ENCODE data around the gene NUTF2.

Gene NUTF2

DNA sequence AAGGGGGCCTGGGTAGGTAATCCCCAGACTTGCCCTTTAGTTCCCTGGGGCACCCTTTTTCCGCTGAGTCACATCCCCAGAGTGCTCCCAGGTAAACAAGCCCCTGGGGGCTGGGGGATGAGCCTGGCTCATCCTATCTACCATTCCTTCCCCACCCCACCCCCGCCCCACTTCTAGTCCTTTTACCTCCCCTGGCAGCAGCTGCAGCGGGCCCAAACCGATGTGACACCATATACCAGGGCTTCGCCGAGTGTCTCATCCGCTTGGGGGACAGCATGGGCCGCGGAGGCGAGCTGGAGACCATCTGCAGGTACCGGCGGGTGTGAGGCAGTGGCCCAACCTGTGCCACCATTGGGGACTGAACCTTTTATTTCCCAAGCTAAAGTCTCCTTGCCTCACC lies 38.8 kb downstream of the NUTF2 start:
- no peak overlapping the region for H3K4me3 ChIP-seq (replicated peaks; ENCODE audit: low read depth, low read length)
- TF ChIP-seq, protein P1, sequence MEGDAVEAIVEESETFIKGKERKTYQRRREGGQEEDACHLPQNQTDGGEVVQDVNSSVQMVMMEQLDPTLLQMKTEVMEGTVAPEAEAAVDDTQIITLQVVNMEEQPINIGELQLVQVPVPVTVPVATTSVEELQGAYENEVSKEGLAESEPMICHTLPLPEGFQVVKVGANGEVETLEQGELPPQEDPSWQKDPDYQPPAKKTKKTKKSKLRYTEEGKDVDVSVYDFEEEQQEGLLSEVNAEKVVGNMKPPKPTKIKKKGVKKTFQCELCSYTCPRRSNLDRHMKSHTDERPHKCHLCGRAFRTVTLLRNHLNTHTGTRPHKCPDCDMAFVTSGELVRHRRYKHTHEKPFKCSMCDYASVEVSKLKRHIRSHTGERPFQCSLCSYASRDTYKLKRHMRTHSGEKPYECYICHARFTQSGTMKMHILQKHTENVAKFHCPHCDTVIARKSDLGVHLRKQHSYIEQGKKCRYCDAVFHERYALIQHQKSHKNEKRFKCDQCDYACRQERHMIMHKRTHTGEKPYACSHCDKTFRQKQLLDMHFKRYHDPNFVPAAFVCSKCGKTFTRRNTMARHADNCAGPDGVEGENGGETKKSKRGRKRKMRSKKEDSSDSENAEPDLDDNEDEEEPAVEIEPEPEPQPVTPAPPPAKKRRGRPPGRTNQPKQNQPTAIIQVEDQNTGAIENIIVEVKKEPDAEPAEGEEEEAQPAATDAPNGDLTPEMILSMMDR (IDR thresholded peaks at IDR 0.05; ENCODE audit: insufficient read depth, low read length, poor library complexity, severe bottlenecking) = no peak
- peaks cover 32% of the 10 kb centered on the region for H3K36me3 ChIP-seq (ENCODE audit: control insufficient read depth, insufficient read depth, low read length)
- DNase-seq (ENCODE audit: extremely low read depth, insufficient read length) = no peak
- no peaks in the 10 kb centered on the region for H3K27me3 ChIP-seq (replicated peaks; ENCODE audit: control insufficient read depth, insufficient read depth, low read length)

DNA sequence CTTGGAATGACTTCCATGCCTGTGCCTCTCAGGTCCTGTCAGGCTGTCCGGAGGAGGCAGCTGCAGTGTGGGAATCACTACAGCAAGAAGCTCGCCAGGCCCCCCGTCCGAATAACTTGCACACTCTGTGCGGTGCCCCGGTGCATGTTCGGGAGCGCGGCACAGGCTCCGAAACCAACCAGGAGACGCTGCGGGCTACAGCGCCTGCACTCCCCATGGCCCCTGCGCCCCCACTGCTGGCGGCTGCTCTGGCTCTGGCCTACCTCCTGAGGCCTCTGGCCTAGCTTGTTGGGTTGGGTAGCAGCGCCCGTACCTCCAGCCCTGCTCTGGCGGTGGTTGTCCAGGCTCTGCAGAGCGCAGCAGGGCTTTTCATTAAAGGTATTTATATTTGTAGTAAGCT lies 39.2 kb downstream of the NUTF2 start:
- DNase-seq (ENCODE audit: extremely low read depth, insufficient read length) = no peak
- no peak overlapping the region for H3K4me3 ChIP-seq (replicated peaks; ENCODE audit: low read depth, low read length)
- H3K27me3 ChIP-seq (replicated peaks; ENCODE audit: control insufficient read depth, insufficient read depth, low read length) = no peaks in the 10 kb centered on the region
- peaks cover 28% of the 10 kb centered on the region for H3K36me3 ChIP-seq (ENCODE audit: control insufficient read depth, insufficient read depth, low read length)
- TF ChIP-seq, protein P1 (IDR thresholded peaks at IDR 0.05; ENCODE audit: insufficient read depth, low read length, poor library complexity, severe bottlenecking) = no peak

DNA sequence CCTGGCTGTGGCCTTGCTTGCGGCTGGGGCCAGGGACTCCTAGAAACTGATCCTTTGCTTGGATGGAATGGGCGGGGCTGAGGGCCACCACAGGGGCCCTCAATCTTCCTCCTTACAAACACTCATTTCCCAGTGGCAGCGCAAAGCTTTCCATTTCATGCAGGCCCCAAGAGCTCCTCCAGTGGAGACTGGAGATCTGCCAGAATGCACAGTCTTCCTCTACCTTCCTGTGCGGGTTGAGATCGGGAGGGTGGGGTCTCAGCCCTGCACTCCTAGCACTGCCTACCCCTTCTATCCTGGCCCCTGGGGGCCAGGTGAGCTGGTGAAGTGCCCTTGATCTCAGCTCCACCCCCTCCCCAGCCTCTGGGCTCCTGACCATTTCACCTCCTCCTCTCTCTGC lies 39.7 kb downstream of the NUTF2 start:
- H3K4me3 ChIP-seq (replicated peaks; ENCODE audit: low read depth, low read length) = no peak overlapping the region
- TF ChIP-seq, protein P1 (IDR thresholded peaks at IDR 0.05; ENCODE audit: insufficient read depth, low read length, poor library complexity, severe bottlenecking) = no peak
- no peaks in the 10 kb centered on the region for H3K27me3 ChIP-seq (replicated peaks; ENCODE audit: control insufficient read depth, insufficient read depth, low read length)
- DNase-seq (ENCODE audit: extremely low read depth, insufficient read length) = no peak
- peaks cover 24% of the 10 kb centered on the region for H3K36me3 ChIP-seq (ENCODE audit: control insufficient read depth, insufficient read depth, low read length)

DNA sequence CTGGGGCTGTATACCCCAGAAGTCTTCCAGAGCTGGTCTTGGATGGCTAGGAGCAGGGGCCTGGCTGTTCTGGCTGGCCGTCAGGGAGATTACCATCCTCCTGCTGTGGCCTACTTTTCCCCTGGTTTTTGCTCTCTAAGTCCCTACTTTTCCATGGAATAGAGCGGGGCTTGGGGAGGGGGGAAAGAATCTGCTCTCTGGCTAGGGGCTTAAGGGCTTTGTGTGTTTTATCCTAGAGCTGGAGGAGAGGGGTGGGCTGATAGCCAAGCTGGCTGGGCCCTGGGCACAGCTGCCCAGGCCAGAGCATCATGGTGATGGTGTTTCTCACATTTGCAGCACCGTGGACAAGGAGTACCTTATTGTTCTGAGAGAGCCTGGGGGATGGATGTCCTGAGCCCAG lies 41.6 kb downstream of the NUTF2 start:
- TF ChIP-seq, protein P1 (IDR thresholded peaks at IDR 0.05; ENCODE audit: insufficient read depth, low read length, poor library complexity, severe bottlenecking) = no peak
- no peak for DNase-seq (ENCODE audit: extremely low read depth, insufficient read length)
- no peak overlapping the region for H3K4me3 ChIP-seq (replicated peaks; ENCODE audit: low read depth, low read length)
- H3K36me3 ChIP-seq (ENCODE audit: control insufficient read depth, insufficient read depth, low read length) = peaks cover 11% of the 10 kb centered on the region
- H3K27me3 ChIP-seq (replicated peaks; ENCODE audit: control insufficient read depth, insufficient read depth, low read length) = no peaks in the 10 kb centered on the region

- H3K4me3 ChIP-seq (replicated peaks; ENCODE audit: low read depth, low read length) = peak overlapping the region; percentile 65
- H3K27me3 ChIP-seq (replicated peaks; ENCODE audit: control insufficient read depth, insufficient read depth, low read length) = no peaks in the 10 kb centered on the region
- TF ChIP-seq, protein P1 (IDR thresholded peaks at IDR 0.05; ENCODE audit: insufficient read depth, low read length, poor library complexity, severe bottlenecking) = no peak
- no peaks in the 10 kb centered on the region for H3K36me3 ChIP-seq (ENCODE audit: control insufficient read depth, insufficient read depth, low read length)
- DNase-seq (ENCODE audit: extremely low read depth, insufficient read length) = no peak
Measured at GRCh38 chr16:67892375-67892774, 45.6 kb downstream of the NUTF2 start.
